GM23338 (cell line): ENCODE data around the gene TTC23.

Source experiments
- CTCF ChIP-seq, 2 experiments: fragments of 200-600 bp in 1 of 2; sonication (generic) in 1 of 2; conservative IDR thresholded peaks; 2 replicates each; pipeline versions ENCODE4 v1.5.1 to v1.6.1; 2016 to 2017; ENCODE audit warnings: antibody characterized with exemption in 2 of 2, low read depth in 2 of 2, mild to moderate bottlenecking in 2 of 2, moderate library complexity in 1 of 2
- ETS1 ChIP-seq: IDR thresholded peaks from 2 replicates; pipeline ENCODE4 v1.6.1; 2016; ENCODE audit warnings: antibody characterized with exemption
- EZH2 ChIP-seq: fragments of 200-600 bp; sonication (generic); IDR thresholded peaks from one replicate; pipeline ENCODE4 v1.8.0; 2017; ENCODE audit warnings: antibody characterized with exemption, mild to moderate bottlenecking, low read depth; ENCODE audit not compliant: unreplicated experiment
- POLR2AphosphoS5 ChIP-seq: IDR thresholded peaks from 2 replicates; pipeline ENCODE4 v1.6.1; 2016; ENCODE audit warnings: antibody characterized with exemption, low read depth
- REST ChIP-seq: IDR thresholded peaks from one replicate; pipeline ENCODE4 v1.6.1; 2018; ENCODE audit warnings: antibody characterized with exemption; ENCODE audit not compliant: unreplicated experiment

GRCh38 chr15:99165020-99165790 lies 84.2 kb downstream of the TTC23 start:
- TF ChIP-seq CTCF (conservative IDR thresholded peaks at IDR 0.05; ENCODE audit: low read depth in 2 of 2) (no peak), ETS1 (no peak), EZH2 (no peak), REST (no peak), POLR2AphosphoS5 (no peak)
